HCT116 (cell line): ENCODE measurements around the gene DLL1.

Experiments used
- CEBPB ChIP-seq: IDR thresholded peaks from 2 replicates; pipeline ENCODE4 v1.6.1; 2012; ENCODE audit warnings: low read depth
- CTCF ChIP-seq, 3 experiments: fragments of 200-600 bp in 1 of 3; sonication (generic) in 1 of 3; IDR thresholded peaks in 2 of 3; conservative IDR thresholded peaks in 1 of 3; 2 replicates each; pipeline ENCODE4 v1.5.1; 2012 to 2017; ENCODE audit warnings: low read depth in 2 of 3, low read length in 2 of 3, antibody characterized with exemption in 1 of 3, borderline replicate concordance in 1 of 3, control low read depth in 1 of 3, mild to moderate bottlenecking in 1 of 3, mixed read lengths in 1 of 3, mixed run types in 1 of 3, moderate library complexity in 1 of 3; ENCODE audit not compliant: insufficient read depth in 1 of 3
- EGR1 ChIP-seq: IDR thresholded peaks from 2 replicates; pipeline ENCODE4 v1.6.1; 2012; ENCODE audit warnings: low read depth
- EZH2 ChIP-seq: fragments of 200-600 bp; sonication (generic); IDR thresholded peaks from 2 replicates; pipeline ENCODE4 v1.6.1; 2017; ENCODE audit warnings: antibody characterized with exemption, mixed run types
- EZH2phosphoT487 ChIP-seq: fragments of 200-600 bp; IDR thresholded peaks from 2 replicates; pipeline ENCODE4 v1.6.1; 2018; ENCODE audit warnings: antibody characterized with exemption, borderline replicate concordance
- JUND ChIP-seq: IDR thresholded peaks from 2 replicates; pipeline ENCODE4 v1.6.1; 2012
- POLR2A ChIP-seq: IDR thresholded peaks from 2 replicates; pipeline ENCODE4 v1.7.0; 2011; ENCODE audit warnings: borderline replicate concordance; ENCODE audit not compliant: insufficient read depth, insufficient read length; ENCODE audit errors: extremely low read depth
- POLR2AphosphoS5 ChIP-seq: IDR thresholded peaks from 2 replicates; pipeline ENCODE4 v1.6.1; 2011; ENCODE audit warnings: mild to moderate bottlenecking, low read depth, low read length, moderate library complexity
- ZBTB33 ChIP-seq: IDR thresholded peaks from 2 replicates; pipeline ENCODE4 v1.6.1; 2011; ENCODE audit warnings: mild to moderate bottlenecking, low read length, moderate library complexity; ENCODE audit not compliant: insufficient replicate concordance; ENCODE audit errors: extremely low read depth
- ZFX ChIP-seq: fragments of 450-650 bp; IDR thresholded peaks from 2 replicates; pipeline ENCODE4 v1.6.1; 2017

DNA sequence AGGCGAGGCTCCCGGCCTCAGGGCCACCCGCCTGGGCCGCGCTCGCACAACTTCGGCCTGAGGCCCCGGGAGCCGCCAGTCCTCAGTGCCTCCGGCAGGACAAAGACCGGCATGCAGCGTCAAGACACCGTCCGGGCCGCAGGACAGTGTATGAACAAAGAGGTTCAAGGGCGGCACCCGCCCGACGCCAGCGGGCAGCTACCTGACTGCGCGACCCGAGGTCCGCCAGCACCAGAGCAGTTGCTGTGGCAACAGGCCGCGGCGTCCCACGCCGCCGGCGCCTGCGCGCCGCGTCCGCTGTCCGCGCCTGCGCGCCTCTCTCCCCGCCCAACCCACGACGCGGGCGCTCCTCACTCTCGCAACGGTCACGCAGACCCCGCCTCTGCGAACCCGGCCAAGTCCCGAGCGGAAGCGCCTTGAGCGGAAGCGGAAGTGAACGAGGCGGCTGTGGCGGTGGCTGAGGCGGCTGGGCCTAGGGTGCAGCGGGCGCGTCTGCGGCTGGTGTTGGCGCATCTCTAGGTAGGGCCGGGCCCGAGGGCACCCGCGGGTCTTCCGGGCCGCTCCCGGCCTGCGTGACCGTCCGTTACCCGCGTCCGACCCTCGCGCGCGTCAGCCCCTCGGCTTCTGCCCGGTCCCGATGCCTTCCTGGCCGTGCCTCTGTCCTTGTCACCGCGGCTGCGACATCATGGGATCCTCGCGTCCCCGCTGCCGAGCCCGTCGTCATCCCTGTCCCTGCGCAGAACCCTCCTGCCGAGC, 15.6 kb upstream of the DLL1 start, which contains the start of gene FAM120B:
- no peak for TF ChIP-seq JUND
- no peak for TF ChIP-seq CEBPB
- TF ChIP-seq EGR1, result no peak
- TF ChIP-seq CTCF (IDR thresholded peaks at IDR 0.05 in 2 of 3, conservative IDR thresholded peaks at IDR 0.05 in 1 of 3; ENCODE audit: borderline replicate concordance in 1 of 3, insufficient read depth in 1 of 3, low read depth in 2 of 3, low read length in 2 of 3), result no peak
- TF ChIP-seq EZH2phosphoT487, result no peak
- peak; percentile 98 for TF ChIP-seq POLR2AphosphoS5
- peak; percentile 97 for TF ChIP-seq ZFX
- peak; percentile 65 for TF ChIP-seq POLR2A
- TF ChIP-seq ZBTB33, result no peak
- no peak for TF ChIP-seq EZH2
